Measurements from ENCODE around the gene FHIT. TPM values are rescaled to one million over a fixed set of nuclear protein-coding genes. Genes with fewer than 3 reads are reported as not detected.
"Not testable (repeated sequence)": the region's sequence is repeated elsewhere in the genome, so short reads cannot be mapped to it uniquely, and the experiment has no call there.

FHIT gene
- total RNA-seq, 1 experiment from 2014 or later: 0.87 TPM

DNA sequence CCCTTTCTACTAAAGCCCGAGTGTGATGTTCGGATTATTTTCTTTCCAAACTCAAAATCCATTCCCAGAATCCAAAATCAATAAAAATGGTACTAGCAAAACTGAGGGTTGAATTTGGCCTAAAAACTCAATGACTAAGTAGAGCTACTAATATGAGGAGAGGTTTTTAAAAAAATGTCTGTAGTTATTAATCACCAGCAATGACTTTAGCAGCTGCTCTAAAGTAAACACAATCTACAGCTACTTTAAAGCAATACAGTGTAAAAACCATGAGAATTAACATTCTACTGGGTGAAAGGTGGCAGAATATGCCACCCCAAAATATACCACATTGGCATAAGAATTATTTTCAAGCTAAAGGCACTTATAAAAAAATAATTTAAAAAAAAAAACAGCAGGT lies 23.5 kb downstream of the FHIT start:
- DNase-seq (ENCODE audit: low spot score): no peak

DNA sequence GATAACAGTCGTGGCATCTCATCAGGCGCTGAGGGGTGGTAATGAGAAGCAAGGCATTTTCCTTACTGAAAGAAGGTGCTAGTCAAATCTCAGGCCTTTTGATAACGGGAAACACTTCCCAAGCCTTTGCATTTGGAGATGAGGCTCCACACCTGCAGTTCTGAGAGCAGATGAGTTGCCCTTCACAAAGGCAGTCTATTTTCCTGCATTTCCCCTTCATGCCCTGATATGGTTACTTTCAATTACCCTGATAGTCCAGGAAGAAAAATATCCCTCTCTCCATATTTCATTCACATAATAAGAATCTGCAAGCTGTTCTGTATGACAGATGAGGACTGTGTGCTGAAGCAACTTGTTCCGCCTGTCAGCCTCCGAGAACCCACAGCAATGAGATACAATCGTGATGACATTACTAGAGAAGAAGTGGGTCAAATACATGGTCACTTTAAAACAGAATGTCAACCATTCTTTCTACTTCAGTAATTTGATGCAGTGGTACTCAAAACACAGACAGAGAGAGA lies 25.0 kb downstream of the FHIT start:
- no peak for DNase-seq (ENCODE audit: low spot score)

DNA sequence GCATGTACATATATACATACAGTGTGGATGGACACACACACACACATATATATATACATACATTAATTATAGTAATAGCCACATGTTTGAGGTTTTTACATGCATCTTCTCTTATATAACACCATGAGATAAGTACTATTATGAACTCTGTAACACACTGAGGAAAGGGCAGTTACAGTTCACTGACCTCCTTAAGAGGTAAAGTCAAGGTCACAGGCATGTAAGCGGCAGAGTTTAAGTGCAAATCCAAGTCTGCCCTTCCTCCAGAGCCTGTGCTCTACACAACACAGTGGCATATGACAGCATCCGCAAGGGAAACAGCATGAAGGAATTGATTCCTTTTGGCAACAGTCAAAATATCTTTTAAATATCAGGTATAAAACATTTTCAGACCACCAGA lies 26.4 kb downstream of the FHIT start:
- DNase-seq (ENCODE audit: low spot score): no peak

DNA sequence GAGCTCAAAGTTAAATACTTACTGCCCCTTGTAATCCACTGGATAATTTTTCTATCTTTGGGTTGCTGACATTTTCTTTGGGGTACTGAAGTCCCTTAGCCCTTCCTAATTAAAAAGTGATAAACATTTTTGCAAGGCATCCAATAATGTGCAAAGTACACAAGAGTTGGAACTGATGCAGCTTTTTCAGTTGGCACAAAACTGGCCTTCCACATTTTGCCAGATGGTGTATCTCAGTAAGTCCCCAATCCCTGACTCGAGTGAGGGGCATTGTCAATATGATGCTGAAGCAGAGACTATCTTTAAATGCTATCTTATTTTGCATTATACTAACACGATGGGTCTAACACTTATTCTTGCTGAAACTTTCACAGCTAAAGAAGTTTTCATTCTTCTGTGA lies 27.8 kb downstream of the FHIT start:
- no peak for DNase-seq (ENCODE audit: low spot score)

DNA sequence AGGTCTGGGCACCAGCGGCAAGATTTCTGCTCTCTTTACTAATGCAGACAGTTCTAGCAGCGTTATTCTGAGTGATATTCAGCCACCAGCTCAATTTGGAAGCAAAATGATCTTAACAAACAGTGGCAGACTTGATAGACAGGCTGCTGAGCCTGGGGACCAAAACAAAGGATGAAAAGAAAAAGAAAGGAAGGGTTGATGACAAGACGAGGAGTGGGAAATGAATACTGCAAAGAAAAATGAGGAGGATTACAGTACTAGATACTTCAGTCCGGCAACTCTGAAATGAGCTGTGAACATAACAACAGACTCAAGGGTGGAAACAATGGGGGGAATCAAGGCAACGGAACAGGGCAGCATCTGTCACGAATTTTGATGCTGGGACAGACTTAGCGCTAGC lies 28.8 kb downstream of the FHIT start:
- DNase-seq (ENCODE audit: low spot score): no peak

DNA sequence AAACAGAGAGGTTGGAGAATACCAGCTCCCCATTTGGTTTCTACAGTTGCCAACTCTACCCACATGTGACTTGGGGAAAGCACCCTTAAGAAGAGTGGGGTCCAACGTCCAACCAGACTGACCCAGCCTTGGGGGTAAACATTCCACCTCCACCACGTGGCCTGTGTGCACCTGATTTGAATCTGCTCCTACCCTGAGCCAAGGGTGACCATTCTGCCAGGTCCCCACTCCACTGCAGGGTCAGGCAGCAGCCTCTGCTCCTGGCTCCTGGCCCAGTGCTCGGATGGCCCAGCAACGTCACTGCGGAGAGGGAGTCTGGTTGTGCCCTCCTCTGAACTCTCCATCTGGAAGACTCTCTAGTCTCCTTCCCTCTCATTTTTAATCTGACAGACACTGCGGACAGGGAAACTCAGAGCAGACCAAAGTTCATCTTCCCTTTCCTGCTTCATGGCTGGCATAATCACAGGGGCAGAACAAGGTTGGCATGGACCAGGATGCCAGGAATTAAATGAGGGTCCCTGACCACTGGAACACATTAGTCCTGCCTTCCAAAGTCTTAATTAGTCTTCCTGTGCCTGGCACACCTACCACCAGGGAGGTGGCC lies 29.4 kb downstream of the FHIT start:
- no peak for DNase-seq (ENCODE audit: low spot score)

DNA sequence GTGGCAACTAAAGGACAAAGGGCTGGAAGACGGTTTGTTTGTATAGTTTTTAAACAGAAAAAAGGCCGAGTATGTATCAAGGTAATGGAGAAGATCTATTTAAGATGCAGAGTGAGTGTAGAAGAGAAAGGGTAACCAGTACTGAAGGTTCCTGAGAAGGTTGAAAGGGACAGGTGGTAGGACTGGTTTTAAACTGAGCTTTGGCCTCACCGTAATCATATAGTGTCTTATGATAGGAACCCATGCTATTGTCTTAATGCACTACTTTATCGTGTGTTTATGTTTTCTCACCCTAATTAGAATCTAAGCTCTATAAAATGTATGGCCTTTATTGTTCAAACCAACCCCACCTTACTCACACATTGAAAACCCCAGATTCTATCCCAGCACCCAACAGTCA lies 32.7 kb downstream of the FHIT start:
- DNase-seq (ENCODE audit: low spot score): no peak

DNA sequence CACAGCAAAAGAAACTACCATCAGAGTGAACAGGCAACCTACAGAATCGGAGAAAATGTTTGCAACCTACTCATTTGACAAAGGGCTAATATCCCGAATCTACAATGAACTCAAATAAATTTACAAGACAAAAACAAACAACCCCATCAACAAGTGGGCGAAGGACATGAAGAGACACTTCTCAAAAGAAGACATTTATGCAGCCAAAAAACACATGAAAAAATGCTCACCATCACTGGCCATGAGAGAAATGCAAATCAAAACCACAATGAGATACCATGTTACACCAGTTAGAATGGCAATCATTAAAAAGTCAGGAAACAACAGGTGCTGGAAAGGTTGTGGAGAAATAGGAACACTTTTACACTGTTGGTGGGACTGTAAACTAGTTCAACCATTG lies 35.1 kb downstream of the FHIT start:
- DNase-seq (ENCODE audit: low spot score): not testable (repeated sequence)

DNA sequence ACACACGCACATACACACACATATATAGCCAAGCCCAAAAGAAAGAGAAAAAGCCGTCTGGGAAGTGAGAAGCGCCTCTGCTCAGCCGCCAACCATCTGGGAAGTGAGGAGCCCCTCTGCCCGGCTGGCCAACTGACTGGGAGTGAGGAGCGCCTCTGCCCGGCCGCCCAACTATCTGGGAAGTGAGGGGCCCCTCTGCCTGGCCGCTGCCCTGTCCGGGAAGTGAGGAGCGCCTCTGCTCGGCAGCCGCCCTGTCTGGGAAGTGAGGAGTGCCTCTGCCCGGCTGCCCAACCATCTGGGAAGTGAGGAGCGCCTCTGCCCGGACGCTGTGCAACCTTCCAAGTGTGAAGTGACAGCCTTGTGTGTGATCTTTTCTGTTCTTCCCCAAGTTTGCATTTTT lies 49.2 kb downstream of the FHIT start:
- DNase-seq (ENCODE audit: low spot score): no peak

DNA sequence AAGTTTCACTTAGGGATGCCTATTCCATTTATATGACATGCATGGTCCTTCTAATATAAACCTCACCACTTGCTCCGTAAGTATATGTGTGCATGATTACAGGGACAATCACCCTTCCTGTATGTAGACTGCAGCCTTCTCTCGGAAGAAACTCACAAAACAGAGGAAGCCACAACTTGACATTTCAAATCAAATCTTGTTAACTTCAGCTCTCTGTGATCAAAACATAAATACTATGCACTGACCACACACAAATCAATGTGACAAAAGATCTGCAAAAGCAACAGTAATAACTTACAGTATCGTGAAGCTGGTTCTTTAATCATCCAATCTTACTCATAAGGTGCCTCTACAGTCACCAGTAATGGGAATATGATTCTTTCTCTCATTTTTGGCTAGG lies 50.2 kb downstream of the FHIT start:
- no peak for DNase-seq (ENCODE audit: low spot score)

DNA sequence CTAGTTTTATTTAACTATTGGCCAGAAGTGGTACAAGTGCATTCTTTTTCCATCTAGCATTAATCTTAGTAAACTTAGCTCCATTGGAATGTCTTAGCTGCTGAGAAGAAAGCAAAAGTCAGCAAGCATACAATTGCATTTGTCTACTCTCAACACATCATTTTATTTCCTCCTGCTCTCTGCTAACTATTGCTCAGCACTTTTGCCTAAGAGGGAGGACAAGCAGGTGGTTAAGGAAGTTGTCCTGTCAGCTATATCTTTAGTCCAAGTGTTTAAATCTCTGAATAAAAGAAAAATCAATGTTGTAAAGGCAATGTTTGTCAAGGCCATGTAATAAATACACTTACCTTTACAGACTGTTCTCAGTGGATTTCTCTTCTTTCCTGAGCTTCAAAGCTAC lies 51.0 kb downstream of the FHIT start:
- no peak for DNase-seq (ENCODE audit: low spot score)

DNA sequence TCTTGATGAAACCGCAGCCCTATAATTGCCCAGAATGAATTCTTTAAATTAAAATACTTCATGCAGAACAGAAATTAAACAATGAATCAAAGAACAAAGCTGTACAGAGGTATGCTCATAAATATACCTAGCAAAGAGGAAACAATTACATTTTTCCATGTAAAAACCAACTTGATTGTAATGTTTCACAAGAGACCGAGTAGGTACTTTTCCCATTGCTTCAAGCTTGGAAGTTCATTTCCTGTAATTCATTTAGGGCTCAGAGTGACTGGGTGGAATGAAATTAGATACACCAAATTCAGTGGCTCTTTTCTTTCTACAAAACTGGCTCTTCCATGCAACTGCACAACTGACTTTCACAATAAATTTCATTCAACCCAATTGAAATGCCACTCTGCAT lies 51.4 kb downstream of the FHIT start:
- no peak for DNase-seq (ENCODE audit: low spot score)

DNA sequence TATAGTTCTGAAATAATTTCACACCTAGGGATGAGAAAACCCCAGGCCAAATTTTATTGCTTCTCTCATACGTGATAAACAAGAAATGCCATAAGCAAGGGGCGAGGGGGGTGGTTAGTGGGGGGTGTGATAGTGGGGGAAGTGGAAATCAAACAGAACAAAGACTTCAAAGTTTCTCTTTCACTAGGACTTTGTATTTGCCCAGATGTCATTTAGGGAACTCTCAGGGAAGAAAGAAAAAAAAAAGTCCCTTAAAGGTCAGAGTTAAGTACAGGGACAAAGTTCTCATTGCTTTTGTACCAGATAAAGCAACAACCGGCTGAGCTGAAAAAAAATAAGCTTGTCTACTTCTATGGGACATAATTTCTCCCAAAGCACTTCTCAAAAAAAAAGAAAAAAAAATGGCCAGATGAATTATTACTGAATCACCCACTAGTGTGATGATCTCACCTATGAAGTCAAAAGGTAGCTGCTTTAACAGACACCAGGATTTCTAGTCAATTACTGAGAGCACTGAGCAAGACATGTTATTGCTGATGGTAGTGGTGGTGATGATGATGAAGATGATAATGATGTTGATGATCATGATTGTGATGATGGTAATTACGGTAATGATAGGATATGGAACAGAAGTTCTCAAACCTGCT lies 56.2 kb downstream of the FHIT start:
- no peak for DNase-seq (ENCODE audit: low spot score)

DNA sequence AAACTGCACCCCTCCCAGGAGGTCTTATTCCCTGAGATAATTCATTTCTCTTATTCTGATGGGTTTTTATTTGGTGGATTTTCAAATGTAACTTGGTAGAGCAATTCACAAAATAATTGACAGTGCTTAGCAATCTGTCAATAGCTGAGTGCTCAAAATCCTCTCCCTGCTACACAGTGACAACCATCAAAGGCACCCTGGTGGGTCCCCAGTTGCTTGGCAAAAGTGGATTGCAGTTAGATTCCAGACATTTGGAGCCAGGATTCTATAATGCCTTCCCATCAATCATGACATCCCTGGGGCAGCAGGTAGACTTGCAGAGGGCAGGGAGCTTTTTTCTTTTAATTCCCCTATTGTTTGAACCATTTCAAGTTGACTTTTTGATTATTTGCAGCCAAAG lies 59.0 kb downstream of the FHIT start:
- DNase-seq (ENCODE audit: low spot score): no peak

DNA sequence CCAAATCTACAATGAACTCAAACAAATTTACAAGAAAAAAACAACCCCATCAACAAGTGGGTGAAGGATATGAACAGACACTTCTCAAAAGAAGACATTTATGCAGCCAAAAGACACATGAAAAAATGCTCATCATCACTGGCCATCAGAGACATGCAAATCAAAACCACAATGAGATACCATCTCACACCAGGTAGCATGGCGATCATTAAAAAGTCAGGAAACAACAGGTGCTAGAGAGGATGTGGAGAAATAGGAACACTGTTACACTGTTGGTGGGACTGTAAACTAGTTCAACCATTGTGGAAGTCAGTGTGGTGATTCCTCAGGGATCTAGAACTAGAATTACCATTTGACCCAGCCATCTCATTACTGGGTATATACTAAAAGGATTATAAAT lies 61.0 kb downstream of the FHIT start:
- DNase-seq (ENCODE audit: low spot score): not testable (repeated sequence)

DNA sequence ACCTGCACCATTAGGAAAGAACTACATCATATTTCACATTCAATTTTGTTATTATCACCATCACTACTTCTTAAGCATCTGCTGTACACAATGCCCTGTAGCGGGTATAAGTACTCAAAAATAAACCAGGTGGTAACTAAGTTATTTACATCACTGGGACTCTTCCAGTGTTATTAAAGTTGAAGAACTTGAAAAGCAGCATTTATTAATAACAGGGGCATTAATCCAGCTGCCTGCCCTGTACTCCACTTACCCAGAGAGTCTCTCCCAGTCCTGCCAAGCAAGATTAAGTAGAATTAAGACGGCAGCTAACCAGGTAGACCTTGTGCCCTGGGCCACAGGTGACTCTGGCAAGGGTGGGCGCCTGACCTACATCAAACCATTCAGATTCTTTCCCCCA lies 65.2 kb downstream of the FHIT start:
- DNase-seq (ENCODE audit: low spot score): no peak

DNA sequence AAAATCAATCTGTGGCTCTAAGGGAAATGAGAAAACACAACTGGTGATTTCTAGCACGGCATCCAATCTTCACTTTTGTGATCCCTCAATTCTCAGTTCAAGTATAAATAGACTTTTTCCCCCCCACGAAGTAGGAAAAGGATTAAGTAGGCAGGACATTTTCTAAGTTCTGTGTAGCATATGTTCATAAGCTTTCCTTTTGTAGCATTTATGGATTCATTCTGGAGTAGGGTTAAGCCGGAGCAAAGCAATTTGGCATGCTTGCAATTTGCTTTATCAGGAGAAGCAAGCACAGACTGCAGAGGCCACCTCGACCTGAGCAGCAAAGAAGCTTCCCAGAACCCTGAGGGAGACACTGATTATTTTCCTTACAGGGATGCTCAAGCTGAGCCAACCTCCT lies 66.3 kb downstream of the FHIT start:
- DNase-seq (ENCODE audit: low spot score): no peak

DNA sequence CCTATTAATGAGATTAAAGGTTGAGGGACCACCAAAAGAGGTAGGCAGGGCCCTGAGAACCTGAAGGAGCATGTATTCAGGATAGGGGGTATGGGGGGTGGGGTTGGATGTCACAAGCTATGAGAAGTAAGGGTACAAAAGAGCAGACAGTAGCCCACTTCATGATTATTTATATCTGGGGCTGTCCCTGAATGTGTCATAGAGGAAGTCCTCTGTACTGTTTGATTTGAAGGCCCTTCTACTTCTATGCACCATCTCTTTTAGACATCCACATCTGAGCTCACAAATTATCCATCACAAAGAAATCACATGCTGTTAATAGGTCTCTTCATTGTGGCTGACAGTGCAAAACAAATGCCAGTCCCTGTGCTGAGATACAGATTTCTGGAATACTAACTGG lies 68.6 kb downstream of the FHIT start:
- no peak for DNase-seq (ENCODE audit: low spot score)

DNA sequence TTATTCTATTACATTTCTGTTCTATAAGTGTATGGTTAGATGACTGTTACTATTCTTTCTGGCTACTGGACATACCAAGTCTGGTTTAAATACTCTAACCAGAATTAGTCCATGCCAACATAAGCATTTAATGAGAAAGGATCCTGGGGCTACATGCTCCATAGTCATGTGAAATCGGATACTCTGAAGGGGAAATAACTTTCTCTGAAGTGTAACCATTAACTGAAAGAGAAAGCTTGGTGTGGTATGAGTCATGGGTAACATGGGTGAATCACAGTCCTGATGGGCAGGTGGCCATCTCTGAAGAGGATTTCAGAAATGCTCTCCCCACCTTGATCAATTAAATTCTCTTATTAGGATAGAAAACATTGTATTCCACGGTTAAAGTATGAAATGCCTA lies 69.4 kb downstream of the FHIT start:
- peak; percentile 80 for DNase-seq (ENCODE audit: low spot score)

DNA sequence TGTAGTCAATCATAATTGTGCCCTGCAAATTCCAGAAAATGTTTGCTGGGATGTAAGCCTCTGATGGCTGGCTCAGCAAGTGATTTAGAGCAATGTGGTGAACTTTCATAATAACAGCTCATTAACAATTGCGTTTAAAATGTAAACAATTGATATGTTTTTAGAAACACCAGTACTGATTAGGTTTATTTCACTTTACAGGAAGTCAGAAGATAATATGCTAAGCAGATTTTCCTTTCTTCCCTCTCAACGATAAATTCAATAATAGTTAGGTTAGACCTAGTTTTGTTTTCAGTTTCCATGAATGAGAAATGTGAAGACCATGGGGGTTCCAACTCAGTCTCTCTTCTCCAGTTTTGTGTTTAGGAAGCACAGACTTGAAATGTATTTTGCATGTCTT lies 71.0 kb downstream of the FHIT start:
- no peak for DNase-seq (ENCODE audit: low spot score)

DNA sequence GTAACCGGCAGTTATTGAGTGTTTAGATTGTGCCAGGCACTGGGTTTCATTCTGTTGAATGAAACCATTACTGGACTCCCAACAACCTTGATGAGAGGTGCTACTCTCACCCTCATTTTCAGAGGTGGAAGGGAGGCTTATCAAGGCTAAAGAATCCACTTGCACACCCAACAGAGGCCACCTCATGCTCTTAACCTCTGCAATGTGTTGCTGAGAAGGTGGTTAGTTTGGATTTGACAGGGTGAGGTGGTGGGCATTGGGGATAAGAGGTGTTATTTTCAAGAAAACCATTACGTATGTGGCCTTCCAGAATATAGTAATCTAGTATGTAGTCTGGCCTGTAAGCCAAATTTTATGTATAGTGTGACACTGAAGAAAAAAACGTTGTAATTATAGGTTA lies 73.1 kb downstream of the FHIT start:
- DNase-seq (ENCODE audit: low spot score): no peak

DNA sequence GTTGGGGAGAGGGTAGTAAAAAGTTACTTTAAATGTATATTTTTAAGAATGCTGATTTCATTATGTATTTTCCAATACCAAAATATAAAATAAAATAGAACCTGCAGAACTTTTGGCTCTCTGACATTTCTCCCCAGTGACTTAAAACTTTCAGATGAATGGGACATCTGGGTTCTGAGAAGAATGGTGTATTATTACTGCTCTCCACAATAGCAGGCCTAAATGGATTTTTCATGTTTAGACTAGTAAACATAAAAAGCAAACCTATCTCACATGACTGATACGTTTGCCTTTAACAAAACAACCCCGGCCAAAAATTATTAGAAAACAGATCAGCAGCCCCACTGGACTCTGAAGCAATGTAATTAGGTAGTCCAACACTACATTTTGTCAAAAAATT lies 73.8 kb downstream of the FHIT start:
- no peak for DNase-seq (ENCODE audit: low spot score)

DNA sequence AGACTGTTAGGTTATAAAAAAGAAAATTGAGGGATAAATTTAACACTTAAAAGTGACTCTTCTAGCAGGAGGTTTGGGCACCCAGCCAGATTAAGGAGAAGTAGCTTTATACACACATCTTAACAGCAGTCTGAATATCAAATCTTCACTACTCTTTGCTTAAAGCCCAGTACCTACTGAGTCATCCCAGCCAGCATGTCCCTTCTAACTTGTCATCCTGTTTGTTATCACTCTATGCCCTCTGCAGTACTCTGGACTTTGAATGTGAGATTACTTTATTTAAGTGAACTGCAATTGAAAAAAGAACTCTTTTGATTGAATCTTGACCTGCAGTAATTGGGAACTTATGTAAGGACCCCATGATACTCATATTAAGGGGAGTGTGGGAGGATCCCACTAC lies 77.6 kb downstream of the FHIT start:
- no peak for DNase-seq (ENCODE audit: low spot score)

DNA sequence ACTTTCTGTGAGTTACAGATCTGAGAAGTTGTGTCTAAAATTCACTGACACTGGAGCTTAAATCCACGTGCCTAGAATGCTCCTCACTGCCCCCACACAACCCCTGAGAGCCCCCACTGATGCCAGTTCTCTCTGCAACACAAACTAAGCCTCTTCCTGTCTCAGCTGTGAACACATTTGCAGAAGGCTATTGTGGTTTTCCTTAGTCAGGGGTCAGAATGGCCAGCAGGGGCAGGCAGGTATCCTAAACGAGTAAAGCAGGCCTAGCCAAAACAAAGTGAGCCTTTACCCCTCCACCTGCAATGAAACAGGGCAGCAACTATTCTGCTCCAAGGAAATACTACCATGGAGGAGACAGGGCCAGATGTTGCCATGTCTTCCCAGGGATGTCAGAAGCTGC lies 78.6 kb downstream of the FHIT start:
- DNase-seq (ENCODE audit: low spot score): no peak
